GM23338 (cell line): Measurements from ENCODE around the gene KCNIP1. TPM values are rescaled to one million over a fixed set of nuclear protein-coding genes. Genes with fewer than 3 reads are reported as not detected.

Experiments
- ATAC-seq: fragments of 200-7000 bp; cut with Tn5 transposase; 3 replicates; pipeline ENCODE4 v1.9.1; 2020
- DNase-seq: peaks from one replicate; pipeline ENCODE4 v3.0.0-alpha.2; 2015; ENCODE audit warnings: low spot score
- H2AFZ ChIP-seq: fragments of 200-600 bp; sonication (generic); 2 replicates; pipeline ENCODE4 v1.8.0; 2016; ENCODE audit warnings: antibody characterized with exemption, mild to moderate bottlenecking, moderate library complexity
- H3F3A ChIP-seq: fragments of 200-600 bp; sonication (generic); replicated peaks from 2 replicates; pipeline ENCODE4 v1.8.0; 2017; ENCODE audit warnings: antibody characterized with exemption, mixed run types, low read depth
- H3K27ac ChIP-seq: fragments of 200-600 bp; sonication (generic); 2 replicates; pipeline ENCODE4 v1.6.1; 2016; ENCODE audit warnings: low read depth
- H3K27me3 ChIP-seq: fragments of 200-600 bp; sonication (generic); 2 replicates; pipeline ENCODE4 v1.8.0; 2016; ENCODE audit warnings: mild to moderate bottlenecking, mixed run types, moderate library complexity; ENCODE audit not compliant: insufficient read depth
- H3K36me3 ChIP-seq: fragments of 200-600 bp; sonication (generic); 2 replicates; pipeline ENCODE4 v1.8.0; 2016; ENCODE audit warnings: mild to moderate bottlenecking; ENCODE audit not compliant: insufficient read depth
- H3K4me1 ChIP-seq: fragments of 200-600 bp; sonication (generic); 2 replicates; pipeline ENCODE4 v1.8.0; 2016; ENCODE audit warnings: mild to moderate bottlenecking, moderate library complexity; ENCODE audit not compliant: insufficient read depth
- H3K4me2 ChIP-seq: fragments of 200-600 bp; sonication (generic); 2 replicates; pipeline ENCODE4 v1.7.1; 2017; ENCODE audit warnings: mixed run types
- H3K4me3 ChIP-seq: fragments of 200-600 bp; sonication (generic); 2 replicates; pipeline ENCODE4 v1.6.1; 2016; ENCODE audit warnings: mixed run types
- H3K79me2 ChIP-seq: fragments of 200-600 bp; sonication (generic); replicated peaks from 2 replicates; pipeline ENCODE4 v1.8.0; 2017; ENCODE audit warnings: mild to moderate bottlenecking; ENCODE audit not compliant: insufficient read depth
- H3K9me2 ChIP-seq: fragments of 200-600 bp; sonication (generic); 2 replicates; pipeline ENCODE4 v1.8.0; 2017; ENCODE audit not compliant: insufficient read depth
- H4K20me1 ChIP-seq: fragments of 200-600 bp; sonication (generic); replicated peaks from 2 replicates; pipeline ENCODE4 v1.8.0; 2017; ENCODE audit warnings: mild to moderate bottlenecking; ENCODE audit not compliant: insufficient read depth
- H3K27ac Mint-ChIP-seq: 2 replicates; pipeline ENCODE4 v1.8.0; 2020; ENCODE audit warnings: inconsistent platforms, mild to moderate bottlenecking, moderate library complexity, mixed read lengths
- H3K27me3 Mint-ChIP-seq: 3 replicates; pipeline ENCODE4 v1.8.0; 2022; ENCODE audit warnings: low read depth, mild to moderate bottlenecking, moderate library complexity, mixed read lengths, inconsistent platforms; ENCODE audit not compliant: insufficient read depth, poor library complexity
- H3K36me3 Mint-ChIP-seq: 3 replicates; pipeline ENCODE4 v1.8.0; 2021; ENCODE audit warnings: low read depth, mild to moderate bottlenecking, inconsistent platforms, moderate library complexity, mixed read lengths
- H3K4me1 Mint-ChIP-seq: 3 replicates; pipeline ENCODE4 v1.8.0; 2020; ENCODE audit warnings: mild to moderate bottlenecking, inconsistent platforms, mixed read lengths
- H3K4me3 Mint-ChIP-seq: 3 replicates; pipeline ENCODE4 v1.8.0; 2021; ENCODE audit warnings: moderate library complexity, mild to moderate bottlenecking, inconsistent platforms, mixed read lengths
- H3K9me3 Mint-ChIP-seq: 3 replicates; pipeline ENCODE4 v1.8.0; 2020; ENCODE audit warnings: moderate library complexity, mild to moderate bottlenecking, inconsistent platforms, mixed read lengths
- CTCF ChIP-seq, 2 experiments: fragments of 200-600 bp in 1 of 2; sonication (generic) in 1 of 2; conservative IDR thresholded peaks; 2 replicates each; pipeline versions ENCODE4 v1.5.1 to v1.6.1; 2016 to 2017; ENCODE audit warnings: antibody characterized with exemption in 2 of 2, low read depth in 2 of 2, mild to moderate bottlenecking in 2 of 2, moderate library complexity in 1 of 2
- EZH2phosphoT487 ChIP-seq: fragments of 200-600 bp; sonication (generic); IDR thresholded peaks from one replicate; pipeline ENCODE4 v1.8.1; 2018; ENCODE audit warnings: antibody characterized with exemption; ENCODE audit not compliant: unreplicated experiment
- JUNB ChIP-seq: IDR thresholded peaks from one replicate; pipeline ENCODE4 v1.6.1; 2016; ENCODE audit warnings: antibody characterized with exemption; ENCODE audit not compliant: unreplicated experiment
- NANOG ChIP-seq: IDR thresholded peaks from 2 replicates; pipeline ENCODE4 v1.6.1; 2016; ENCODE audit warnings: antibody characterized with exemption, borderline replicate concordance
- POLR2AphosphoS5 ChIP-seq: IDR thresholded peaks from 2 replicates; pipeline ENCODE4 v1.6.1; 2016; ENCODE audit warnings: antibody characterized with exemption, low read depth
- STAT1 ChIP-seq: IDR thresholded peaks from one replicate; pipeline ENCODE4 v1.6.1; 2016; ENCODE audit warnings: antibody characterized with exemption; ENCODE audit not compliant: unreplicated experiment
- ZNF114 ChIP-seq: fragments of 250-450 bp; sonication (Bioruptor Pico); IDR thresholded peaks from 2 replicates; pipeline ENCODE4 v1.5.0; 2020; ENCODE audit warnings: mild to moderate bottlenecking, moderate library complexity
- ZNF331 ChIP-seq: fragments of 250-450 bp; sonication (Bioruptor Pico); IDR thresholded peaks from 2 replicates; pipeline ENCODE4 v1.5.0; 2020; ENCODE audit warnings: low read depth, mild to moderate bottlenecking, moderate library complexity
- ZNF462 ChIP-seq: fragments of 250-450 bp; sonication (Bioruptor Pico); IDR thresholded peaks from 2 replicates; pipeline ENCODE4 v1.5.0; 2020; ENCODE audit warnings: mild to moderate bottlenecking, moderate library complexity
- polyA plus RNA-seq: library from polyadenylated mRNA; unstranded; fragments of >200 nt; fragmentation: Nextera tagmentation; extraction: Ambion mirVana; gene quantifications from 2 replicates; pipeline ENCODE4 v1.2.1, GENCODE V29; 2016
- total RNA-seq: library from RNA; depleted of rRNA; stranded (reverse); fragments of >200 nt; shearing (Covaris generic); gene quantifications from 2 replicates; pipeline ENCODE4 v1.2.3, GENCODE V29; 2014

Gene KCNIP1
- total and polyA plus RNA-seq, 2 experiments from 2014 or later = 0.31 to 0.87 TPM

- Histone ChIP-seq H3K4me1 (0 out of 2 replicates have a peak, but pooled peaks cover 3% of the 10 kb centered on the region), H3K27ac (no peak overlapping the region), H3K4me2 (no peak overlapping the region), H4K20me1 (no peaks in the 10 kb centered on the region), H3F3A (no peaks in the 10 kb centered on the region), H2AFZ (peak overlapping the region; percentile 43; the same call in 1 of the 2 replicates), H3K9me2 (no peaks in the 10 kb centered on the region; the same call in 1 of the 2 replicates), H3K36me3 (no peaks in the 10 kb centered on the region), H3K4me3 (no peak overlapping the region), H3K79me2 (no peaks in the 10 kb centered on the region), H3K27me3 (no peaks in the 10 kb centered on the region)
- ATAC-seq (no peak), DNase-seq (no peak)
- no peak for TF ChIP-seq NANOG
- no peak for TF ChIP-seq POLR2AphosphoS5
- no peak for TF ChIP-seq ZNF331 (CRISPR knock-in tag)
- no peak for TF ChIP-seq JUNB
- no peak for TF ChIP-seq STAT1
- no peak for TF ChIP-seq ZNF462 (CRISPR knock-in tag)
- TF ChIP-seq EZH2phosphoT487 = no peak
- no peak for TF ChIP-seq ZNF114 (CRISPR knock-in tag)
- no peak for TF ChIP-seq CTCF (conservative IDR thresholded peaks at IDR 0.05; ENCODE audit: low read depth in 2 of 2)
- H3K27ac Mint-ChIP-seq = no peak overlapping the region
- H3K4me1 Mint-ChIP-seq = peaks cover 22% of the 10 kb centered on the region; the same call in 2 of the 3 replicates
- H3K27me3 Mint-ChIP-seq = peaks cover 3% of the 10 kb centered on the region
- H3K36me3 Mint-ChIP-seq = no peaks in the 10 kb centered on the region
- H3K9me3 Mint-ChIP-seq = no peaks in the 10 kb centered on the region; the same call in 2 of the 3 replicates
- no peak overlapping the region for H3K4me3 Mint-ChIP-seq
Observed at GRCh38 chr5:170495825-170496661, 7.8 kb upstream of the KCNIP1 start.
